GM19438 (cell line): ENCODE data around the gene ZHX3.

Experiments
- ATAC-seq: cut with Tn5 transposase; IDR thresholded peaks from one replicate; pipeline ENCODE4 v1.9.1; 2021; ENCODE audit warnings: low read depth; ENCODE audit not compliant: unreplicated experiment

ZHX3 gene

DNA sequence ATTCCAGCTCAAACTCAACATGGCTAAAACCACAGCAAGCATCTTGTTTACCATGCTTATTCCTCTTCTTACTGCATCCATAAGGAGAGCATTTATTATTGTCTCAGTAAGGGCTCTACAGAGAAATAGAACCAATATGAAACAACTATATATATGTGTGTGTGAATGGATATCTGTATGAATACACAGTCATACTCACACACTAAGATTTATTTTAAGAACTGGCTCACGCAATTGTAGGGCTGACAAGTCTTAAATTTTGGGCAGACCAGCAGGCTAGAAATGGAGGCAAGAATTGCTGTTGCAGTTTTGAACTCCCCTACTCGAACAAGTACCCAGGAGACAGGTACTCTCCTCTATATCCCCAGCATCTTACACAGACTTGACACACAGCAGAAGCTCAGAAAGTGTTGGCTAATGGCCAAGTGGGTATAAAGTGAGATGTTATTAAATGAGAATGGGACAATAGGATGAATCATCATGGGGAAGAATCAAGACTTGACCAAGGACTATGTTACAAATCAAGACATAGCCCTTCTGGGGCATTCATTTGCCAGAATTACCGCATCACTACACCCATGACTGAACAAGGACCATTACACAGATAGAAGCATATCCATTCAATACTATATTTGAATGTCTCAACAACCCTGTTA is 13.0 kb downstream of the ZHX3 start:
- ATAC-seq: no peak

DNA sequence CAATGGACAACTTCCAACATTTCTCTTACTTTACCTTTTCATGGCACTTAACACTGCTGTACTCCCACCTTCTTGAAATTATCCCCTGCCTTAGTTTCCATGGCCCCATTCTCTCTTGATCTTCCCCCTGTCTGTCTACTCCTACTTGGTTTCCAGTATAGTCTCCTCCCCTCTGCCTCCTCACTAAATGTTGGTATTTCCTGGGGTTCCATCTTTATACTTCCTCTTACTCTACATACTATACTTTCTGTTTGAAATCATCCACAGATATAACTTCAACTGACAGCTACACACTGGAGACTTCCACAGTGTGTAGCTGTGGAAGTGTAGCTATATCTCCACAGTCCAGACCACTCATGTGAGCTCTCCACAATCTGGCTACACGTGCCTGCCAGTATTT is 13.5 kb downstream of the ZHX3 start:
- no peak for ATAC-seq

DNA sequence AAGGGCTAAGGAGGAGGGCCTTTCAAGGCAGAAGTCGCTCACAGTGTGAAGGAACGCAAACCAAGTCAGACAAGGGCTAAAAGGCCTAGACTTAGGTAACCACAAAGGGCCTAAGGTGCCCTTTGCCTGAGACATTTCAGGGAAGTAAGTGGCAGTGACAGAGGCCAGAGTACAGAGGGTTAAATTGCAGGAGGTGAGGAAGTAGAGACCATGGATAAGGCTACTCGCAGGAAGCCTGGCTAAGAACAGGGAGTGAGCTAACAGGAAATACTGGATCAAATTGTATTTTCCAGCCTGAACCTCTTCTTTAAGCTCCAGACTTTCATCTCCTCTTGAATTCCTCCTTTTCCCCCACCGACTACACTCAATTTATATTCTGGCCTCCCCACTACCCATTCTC is 16.6 kb downstream of the ZHX3 start:
- no peak for ATAC-seq

DNA sequence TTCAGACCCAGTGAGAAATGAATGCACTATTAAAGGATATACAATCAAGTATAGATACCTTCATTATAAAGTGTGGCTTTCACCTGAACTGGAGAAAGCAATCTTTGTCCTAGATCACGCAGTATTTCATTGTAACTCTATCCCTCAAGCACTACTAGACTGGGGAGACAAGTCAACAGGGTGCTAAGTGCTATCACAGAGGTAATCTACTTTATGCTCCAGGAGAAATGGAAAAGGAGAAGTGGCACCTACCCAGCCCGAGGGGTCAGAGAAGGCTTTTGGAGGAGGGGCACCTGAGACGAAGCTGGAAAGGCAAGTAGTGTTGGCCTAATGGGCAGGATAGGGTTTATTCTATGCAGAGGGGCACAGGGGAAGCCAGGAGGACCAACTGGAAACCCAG is 17.1 kb downstream of the ZHX3 start:
- no peak for ATAC-seq

DNA sequence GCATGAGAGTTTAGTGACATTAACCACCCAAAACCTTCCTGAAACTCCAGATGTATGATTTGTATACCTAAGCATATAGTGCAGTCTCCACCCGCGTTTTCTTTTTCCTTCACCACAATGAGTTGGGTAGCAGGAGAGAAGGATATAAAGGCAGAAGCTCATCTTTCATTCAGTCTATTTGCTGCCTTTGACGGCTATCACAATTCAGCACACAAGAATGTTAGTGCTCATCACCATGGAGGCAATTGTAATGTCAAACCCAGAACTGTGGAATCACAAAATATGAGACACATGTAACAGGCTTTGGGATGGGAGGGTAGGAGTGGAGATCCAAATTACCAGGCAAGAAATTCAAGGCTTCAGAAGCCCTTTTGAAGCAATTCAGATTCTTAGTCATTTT is 17.6 kb downstream of the ZHX3 start:
- ATAC-seq: no peak

DNA sequence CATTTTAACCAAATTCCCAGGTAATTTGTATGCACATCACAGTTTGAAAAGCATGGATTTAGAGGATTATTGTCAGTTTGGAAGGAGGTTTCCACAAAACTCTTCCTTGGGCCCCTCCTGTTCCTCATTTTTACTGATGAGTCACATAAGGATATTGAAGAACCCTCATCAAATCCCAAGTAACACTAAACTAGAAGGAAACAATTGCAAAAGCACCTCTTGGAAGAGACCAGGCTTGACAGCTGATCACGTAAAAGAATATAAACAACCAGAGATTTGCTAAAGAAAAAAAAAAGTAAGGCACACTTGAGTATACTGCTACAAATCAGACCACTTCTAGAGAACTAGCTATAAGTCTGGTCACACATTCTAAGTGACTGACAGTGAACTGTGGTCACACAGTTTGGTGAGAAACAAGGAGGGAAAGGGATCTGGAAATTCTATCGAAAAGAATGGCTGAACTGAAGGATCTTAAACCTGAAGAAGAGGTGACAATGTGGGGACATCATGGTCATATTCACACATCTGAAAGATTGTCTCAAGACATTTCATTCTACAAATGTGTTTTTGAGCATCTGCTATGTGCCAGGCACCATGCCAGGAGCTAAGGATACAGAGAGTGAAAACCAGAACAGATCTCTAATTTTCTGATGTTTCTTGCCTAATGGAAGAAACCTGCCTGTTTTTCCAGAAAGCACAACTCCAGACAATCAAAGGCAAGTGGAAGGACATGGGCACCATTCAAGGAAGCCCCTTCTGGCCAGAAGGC is 24.1 kb downstream of the ZHX3 start:
- no peak for ATAC-seq

DNA sequence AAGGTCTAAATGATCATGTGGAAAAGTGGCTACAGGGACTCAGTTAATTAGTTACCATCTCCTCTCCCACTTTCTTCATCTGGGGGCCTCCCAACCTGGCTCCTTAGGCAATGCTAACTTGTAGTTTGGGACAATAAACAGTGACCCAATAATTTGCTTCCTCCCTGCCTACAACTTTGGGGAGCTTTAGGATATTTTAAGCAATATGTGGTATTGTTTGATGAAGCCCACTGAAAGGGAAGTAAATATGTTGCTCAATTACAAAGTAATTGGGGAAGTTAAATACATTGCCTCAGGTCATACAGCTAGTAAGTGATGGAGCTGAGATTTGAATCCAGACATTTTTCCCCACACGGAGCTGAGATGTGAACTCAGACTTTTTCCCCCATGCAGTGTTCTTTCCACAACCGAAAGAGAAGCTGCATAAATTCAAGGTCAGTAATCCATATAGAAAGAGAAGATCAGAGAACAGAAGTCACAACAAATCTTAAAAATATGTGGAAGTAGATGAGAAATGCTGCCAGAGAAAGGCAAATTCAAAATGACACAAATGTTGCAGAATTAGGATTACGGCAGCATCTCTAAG is 26.6 kb downstream of the ZHX3 start:
- no peak for ATAC-seq

DNA sequence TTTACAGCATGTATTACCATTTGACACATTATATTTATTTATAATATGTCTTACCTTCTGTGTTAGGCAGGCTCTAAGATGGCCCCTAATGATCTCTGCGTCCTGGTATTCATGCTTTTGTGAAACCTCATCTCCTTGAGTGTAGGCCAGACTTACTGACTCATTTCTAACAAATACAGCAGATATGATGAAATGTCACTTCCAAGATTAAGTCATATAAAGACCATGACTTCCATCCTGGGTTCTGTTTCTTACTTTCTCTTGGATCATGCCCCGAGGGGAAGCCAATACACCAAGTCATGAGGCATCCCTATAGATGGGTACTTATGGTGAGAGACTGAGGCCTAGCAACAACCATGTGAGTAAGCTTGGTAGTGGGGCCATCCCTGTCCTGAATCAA is 30.2 kb downstream of the ZHX3 start:
- no peak for ATAC-seq

DNA sequence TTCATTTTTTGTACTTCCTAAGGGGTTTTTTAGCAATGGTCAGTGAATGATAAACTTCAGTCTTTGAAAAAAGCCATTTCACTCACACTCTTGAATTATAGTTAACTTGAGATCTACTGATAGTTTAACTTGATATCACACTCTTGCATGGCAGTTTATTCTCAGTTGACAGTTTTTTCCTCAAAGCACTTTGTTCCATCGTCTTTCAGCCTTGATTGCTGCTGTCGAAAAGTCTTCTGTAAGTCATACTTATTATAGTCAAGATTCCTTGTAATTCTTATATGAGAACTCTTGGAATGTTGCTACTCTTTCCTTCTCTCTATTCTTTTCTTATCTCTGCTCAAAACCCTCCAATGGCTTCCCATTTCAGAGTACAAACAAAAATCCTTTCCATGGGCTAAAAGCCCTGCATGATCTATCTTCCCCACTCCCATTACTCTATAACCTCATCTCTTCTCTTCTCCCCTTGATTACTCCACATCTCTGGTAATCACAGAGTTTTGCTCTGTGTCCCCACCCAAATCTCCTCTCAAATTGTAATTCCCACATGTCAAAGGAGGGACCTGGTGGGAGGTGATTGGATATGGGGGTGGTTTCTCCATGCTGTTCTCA is 31.2 kb downstream of the ZHX3 start:
- ATAC-seq: no peak

DNA sequence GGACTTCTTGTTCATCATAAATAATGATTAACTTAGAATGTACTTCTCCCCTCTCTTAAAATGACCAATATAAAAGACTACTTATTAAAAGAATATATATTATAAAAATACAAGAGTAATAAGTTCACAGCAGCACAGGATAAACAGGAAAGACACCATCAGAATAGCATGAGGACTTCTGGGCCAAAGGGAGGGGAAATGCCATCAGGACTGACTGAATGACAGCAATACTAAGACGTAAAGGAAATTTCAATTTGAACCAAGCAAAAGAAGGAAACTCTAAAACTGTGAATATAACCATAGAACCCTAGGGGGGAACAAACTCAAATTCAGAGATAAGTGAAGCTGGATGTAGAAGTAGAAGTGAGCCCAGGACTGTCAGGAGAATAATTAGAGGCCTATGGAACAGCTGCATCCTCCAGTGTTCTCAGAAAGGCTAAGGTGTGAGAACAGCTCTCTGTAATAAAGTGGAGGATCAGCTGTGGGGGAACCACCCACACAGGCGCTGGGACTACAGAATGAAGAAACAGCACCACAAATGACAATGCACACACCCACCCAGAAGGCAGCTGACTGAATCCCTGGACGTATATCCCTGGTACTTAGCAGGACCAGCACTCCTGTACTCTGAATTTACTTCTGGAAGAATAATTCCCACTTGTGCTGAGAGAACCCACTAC is 37.8 kb downstream of the ZHX3 start:
- no peak for ATAC-seq

DNA sequence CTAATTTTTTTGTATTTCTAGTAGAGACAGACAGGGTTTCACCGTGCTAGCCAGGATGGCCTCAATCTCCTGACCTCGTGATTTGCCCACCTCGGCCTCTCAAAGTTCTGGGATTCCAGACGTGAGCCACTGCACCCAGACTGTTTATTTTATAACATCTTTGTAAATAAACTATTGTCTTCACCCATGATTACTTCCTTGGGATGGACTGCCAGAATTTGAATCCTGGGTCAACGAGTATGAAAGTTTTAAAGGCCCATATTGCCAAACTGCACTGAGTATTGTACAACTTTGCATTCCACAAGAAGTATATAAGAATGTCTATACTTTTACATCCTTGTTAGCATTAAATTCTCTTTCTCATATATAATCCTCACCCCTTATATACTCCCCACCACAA is 38.6 kb downstream of the ZHX3 start:
- ATAC-seq: no peak

DNA sequence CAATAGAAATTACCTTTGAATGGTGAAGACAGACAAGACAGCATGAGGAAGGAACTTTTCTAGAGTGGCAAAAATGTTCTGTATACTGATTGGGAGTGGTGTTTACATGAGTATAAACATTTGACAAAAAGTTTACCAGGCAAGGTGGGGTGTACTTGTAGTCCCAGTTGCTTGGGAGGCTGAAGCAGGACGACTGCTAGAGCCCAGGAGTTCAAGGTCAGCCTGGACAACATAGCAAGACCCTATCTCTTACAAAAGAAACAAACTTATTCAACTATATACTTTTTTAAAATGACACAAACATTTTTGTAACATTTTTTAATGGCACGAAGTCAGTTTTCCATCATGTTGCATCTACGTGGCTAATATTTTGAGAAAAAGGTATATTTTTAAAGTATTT is 40.5 kb downstream of the ZHX3 start:
- ATAC-seq: no peak

DNA sequence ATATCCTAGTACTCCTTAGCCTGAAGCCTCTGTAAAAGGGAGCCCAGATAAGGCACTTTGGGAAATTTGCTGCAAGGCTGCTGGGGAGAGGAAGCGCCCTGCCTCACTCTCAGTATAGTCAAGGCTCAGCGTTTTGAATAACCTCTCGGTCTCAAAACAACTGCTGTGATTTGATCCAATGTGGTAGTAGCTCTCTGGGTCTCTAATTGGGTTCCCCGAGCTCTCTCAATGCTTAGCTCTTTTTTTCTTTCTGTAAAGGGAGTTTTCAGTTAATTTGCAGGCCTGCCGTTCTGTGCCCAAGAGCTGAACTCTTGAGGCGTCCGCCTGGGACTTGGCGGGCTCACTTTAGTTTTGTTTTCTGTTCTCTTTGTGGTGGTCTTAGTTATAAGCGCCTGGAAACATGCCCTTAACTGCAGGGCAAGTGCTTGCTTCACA is 41.2 kb downstream of the ZHX3 start:
- no peak for ATAC-seq

DNA sequence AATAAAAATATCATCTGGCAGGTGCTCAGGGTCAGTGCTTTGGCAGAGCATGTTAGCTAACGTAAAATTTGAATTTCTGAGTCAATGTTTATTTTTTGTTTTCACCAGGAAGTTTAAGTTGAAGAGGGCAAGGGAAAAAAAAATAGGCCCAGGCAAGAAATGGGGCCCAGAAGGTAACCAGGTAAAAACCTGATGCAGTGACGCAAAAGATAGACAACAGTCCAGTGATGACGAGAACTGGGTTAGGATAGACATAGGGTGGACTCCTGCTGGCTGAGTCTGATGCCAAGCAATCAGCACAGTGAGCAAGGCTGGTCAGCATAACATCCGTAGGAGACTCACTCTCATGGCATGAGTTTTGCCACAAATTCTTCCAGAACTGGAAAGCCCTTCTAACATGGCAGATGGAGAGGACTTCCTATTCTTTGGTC is 42.2 kb downstream of the ZHX3 start:
- ATAC-seq: no peak

DNA sequence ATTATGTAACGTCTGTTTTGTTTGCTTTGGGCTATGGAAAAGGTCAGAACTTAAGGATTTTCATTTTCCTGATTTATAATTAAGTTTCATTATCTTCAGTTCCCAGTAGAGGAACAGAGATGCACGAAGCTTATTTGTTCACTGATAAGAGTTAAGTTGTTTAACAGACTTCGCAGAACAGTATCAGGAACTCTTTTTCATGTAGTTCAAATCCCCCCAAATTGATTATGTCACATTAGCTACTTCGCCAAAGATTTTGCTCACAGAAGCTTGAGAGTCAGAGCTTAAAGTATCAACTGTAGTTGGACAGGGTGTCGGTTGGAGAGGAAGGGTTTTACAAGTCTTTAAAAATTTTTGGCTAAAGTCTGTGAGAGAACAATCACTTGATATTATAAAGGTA is 43.4 kb downstream of the ZHX3 start:
- no peak for ATAC-seq

DNA sequence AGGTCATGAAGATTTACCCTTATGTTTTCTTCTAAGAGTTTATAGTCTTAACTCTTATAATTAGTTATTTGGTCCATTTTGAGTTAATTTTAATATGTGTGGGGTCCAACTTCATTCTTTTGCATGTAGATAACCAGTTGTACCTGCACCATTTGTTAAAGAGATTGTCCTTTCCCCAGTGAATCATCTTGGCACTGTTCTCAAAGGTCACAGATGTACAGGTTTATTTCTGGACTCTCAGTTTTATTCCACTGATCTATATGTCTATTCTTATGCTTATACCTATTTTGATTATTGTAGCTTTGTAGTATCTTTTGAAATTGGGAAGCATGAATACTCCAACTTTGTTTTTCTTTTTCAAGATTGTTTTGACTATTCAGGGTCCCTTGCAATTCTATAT is 44.1 kb downstream of the ZHX3 start:
- no peak for ATAC-seq

DNA sequence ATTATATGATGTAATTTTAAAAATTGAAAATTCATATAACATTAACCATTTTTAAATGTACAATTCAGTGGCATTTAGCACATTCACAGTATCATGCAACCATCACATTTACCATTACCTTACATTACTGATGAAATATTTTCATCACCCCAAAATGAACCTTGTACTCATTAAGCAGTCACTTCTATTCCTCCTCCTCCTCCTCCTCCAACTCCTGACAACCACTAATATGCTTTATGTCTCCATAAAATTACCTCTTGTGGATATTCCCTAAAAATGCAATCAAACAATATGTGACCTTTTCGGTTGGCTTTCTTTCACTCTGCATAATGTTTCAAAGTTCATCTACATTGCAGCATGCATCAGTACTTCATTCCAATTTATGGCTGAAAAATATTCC is 45.2 kb downstream of the ZHX3 start:
- no peak for ATAC-seq

DNA sequence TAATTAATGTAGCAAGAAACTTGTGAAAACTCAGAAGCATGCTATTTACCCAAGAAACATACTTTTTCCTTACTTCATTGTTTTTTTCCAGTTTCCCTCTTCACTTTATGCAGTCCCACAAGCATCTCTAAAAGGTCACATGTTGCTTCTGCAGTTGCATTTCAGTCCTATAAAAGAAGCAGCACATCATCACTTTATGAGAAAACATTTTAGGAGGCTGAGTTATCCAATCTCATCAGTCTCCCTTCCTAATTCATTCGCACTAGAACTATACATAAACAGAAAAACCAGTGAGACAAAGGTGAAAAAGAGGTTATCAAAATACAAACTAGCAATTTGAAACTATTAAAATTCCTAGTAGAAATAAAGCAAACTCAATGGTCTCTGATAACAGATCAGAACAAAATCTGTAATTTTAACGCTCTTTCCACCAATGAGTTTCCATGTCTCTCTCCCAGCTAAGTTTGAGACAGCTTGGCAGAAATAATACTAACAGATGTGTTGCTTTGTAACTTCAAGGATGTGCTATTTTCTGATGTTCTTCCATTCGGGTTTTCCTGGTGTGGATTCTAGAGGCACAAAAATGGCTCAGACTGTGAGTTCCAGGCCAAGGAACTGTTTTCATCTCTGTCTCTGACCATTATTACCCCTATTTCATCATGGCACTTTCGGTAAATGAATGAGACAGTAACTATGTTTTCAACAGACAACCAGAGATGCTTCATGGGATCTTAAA is 48.4 kb downstream of the ZHX3 start:
- no peak for ATAC-seq

DNA sequence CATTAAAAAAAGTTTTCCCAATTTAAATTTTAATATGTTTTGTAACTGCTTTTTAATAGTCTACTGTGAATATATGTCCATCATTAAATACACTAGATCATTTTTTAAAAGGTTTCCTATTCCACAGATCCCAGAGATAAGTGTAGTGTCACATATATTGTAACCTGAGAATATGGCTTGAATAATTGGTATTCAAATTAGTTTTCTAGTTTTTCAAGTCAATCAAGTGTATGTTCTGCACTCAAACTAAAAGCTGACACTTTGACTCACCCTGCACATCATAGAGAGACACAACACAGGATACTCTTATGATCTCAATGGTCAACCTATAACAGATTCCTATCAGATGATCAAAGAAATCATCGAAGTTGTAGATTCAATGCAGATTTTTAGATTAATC is 49.1 kb downstream of the ZHX3 start:
- no peak for ATAC-seq

DNA sequence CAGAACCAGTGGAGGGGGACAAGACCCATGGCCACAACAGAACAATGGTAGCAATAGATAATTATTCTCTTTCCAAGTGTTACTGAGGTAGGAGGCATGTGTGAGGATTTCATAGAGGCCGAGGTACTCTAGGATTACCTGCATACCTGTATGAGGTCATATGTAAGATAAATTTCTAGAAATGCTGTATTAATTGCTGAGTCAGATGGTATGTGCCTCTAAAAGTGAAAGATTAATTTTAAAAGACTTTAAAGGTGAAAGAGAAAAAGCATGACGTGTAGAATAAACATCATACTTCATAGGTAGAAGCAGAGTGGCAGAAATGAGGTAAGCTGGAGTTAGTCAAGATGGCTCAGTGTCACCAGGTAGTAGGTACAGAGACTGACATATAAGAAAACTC is 51.6 kb downstream of the ZHX3 start:
- ATAC-seq: no peak
